K562 (cell line): ENCODE data around the gene CDC45. TPM values are rescaled to one million over a fixed set of nuclear protein-coding genes. Genes with fewer than 3 reads are reported as not detected.
A peak's percentile ranks its signal among the peaks of the same experiment; 100 is the strongest.

Experiments
- ATAC-seq: fragments of 200-7000 bp; cut with Tn5 transposase; 3 replicates; pipeline ENCODE4 v1.9.1; 2020; ENCODE audit warnings: moderate library complexity
- BruUV-seq: library from RNA; stranded (reverse); fragments of 400-500 nt; replicated peaks from 2 replicates; lab custom pipeline; 2021; lab: Mats Ljungman, UMichigan
- CTCF ChIA-PET: fragments of 300-600 bp; formaldehyde crosslinking; extraction: SDS; loops from one replicate; lab custom pipeline; 2021; ENCODE audit warnings: low intra/inter-chr PET ratio; lab: Yijun Ruan, JAX
- POLR2A ChIA-PET: fragments of 300-600, 350-650 bp; sonication (Branson Sonifier 250); formaldehyde crosslinking; extraction: SDS; loops from one replicate; lab custom pipeline; 2021; ENCODE audit warnings: antibody characterized with exemption, inconsistent platforms; lab: Yijun Ruan, JAX
- DNase-seq, 4 experiments: peaks; one replicate each; pipeline versions ENCODE4 v3.0.0 to v3.0.0-alpha.2; 2011 to 2018; ENCODE audit warnings: low spot score in 3 of 4, mixed read lengths in 3 of 4; ENCODE audit errors: extremely low read depth in 1 of 4
- FAIRE-seq: peaks from 2 replicates; lab custom pipeline; 2011; peaks lifted over from hg19 to GRCh38; lab: Jason Lieb, UNC
- H2AFZ ChIP-seq: 2 replicates; pipeline ENCODE4 v1.6.0; 2011; ENCODE audit warnings: low read depth, low read length, control low read depth, inconsistent platforms
- H3K27ac ChIP-seq: fragments of 200-600 bp; 3 replicates; pipeline ENCODE4 v1.8.0; 2011; ENCODE audit warnings: low read depth, mild to moderate bottlenecking, control low read depth, inconsistent platforms, low read length, moderate library complexity, mixed read lengths; ENCODE audit errors: extremely low read depth
- H3K27me3 ChIP-seq, 2 experiments: fragments of 300-600 bp in 1 of 2; 2 replicates in 1 of 2; 3 replicates in 1 of 2; pipeline versions ENCODE4 v1.6.0 to v1.8.0; 2011; ENCODE audit warnings: inconsistent platforms in 2 of 2, low read length in 2 of 2, mild to moderate bottlenecking in 1 of 2, mixed read lengths in 1 of 2, moderate library complexity in 1 of 2; ENCODE audit not compliant: control insufficient read depth in 2 of 2, insufficient read depth in 2 of 2
- H3K36me3 ChIP-seq: fragments of 300-600 bp; 3 replicates; pipeline ENCODE4 v1.8.0; 2011; ENCODE audit warnings: mild to moderate bottlenecking, low read length, inconsistent platforms; ENCODE audit not compliant: control insufficient read depth, insufficient read depth
- H3K4me1 ChIP-seq, 2 experiments: fragments of 200-600 bp in 1 of 2; replicated peaks in 1 of 2; 2 replicates in 1 of 2; 3 replicates in 1 of 2; pipeline versions ENCODE4 v1.5.1 to v1.8.0; 2011; ENCODE audit warnings: inconsistent platforms in 2 of 2, low read length in 2 of 2, mild to moderate bottlenecking in 1 of 2, mixed read lengths in 1 of 2, moderate library complexity in 1 of 2; ENCODE audit not compliant: control insufficient read depth in 2 of 2, insufficient read depth in 2 of 2
- H3K4me2 ChIP-seq: 2 replicates; pipeline ENCODE4 v1.6.1; 2011; ENCODE audit warnings: low read length, control low read depth, inconsistent platforms, mixed read lengths; ENCODE audit not compliant: insufficient read depth
- H3K4me3 ChIP-seq: fragments of 200-600 bp; sonication (generic), shearing (Covaris generic); 2 replicates; pipeline ENCODE4 v1.5.1; 2016; ENCODE audit warnings: control low read depth, inconsistent platforms
- H3K79me2 ChIP-seq: fragments of 200-600 bp; 3 replicates; pipeline ENCODE4 v1.8.0; 2011; ENCODE audit warnings: low read length, inconsistent platforms; ENCODE audit not compliant: control insufficient read depth, insufficient read depth
- H3K9ac ChIP-seq, 2 experiments: 2 replicates each; pipeline versions ENCODE4 v1.6.0 to v1.6.1; 2011; ENCODE audit warnings: low read depth in 2 of 2, low read length in 2 of 2, control low read depth in 1 of 2, inconsistent platforms in 1 of 2, mild to moderate bottlenecking in 1 of 2, mixed read lengths in 1 of 2; ENCODE audit not compliant: insufficient read depth in 1 of 2
- H3K9me1 ChIP-seq: one replicate; pipeline ENCODE4 v1.6.0; 2011; ENCODE audit warnings: inconsistent platforms, mild to moderate bottlenecking, low read length, moderate library complexity; ENCODE audit not compliant: control insufficient read depth, insufficient read depth
- H3K9me3 ChIP-seq: replicated peaks from 2 replicates; pipeline ENCODE4 v1.5.1; 2011; ENCODE audit warnings: low read depth, low read length, inconsistent platforms; ENCODE audit not compliant: control insufficient read depth, insufficient read depth
- H4K20me1 ChIP-seq: replicated peaks from 2 replicates; pipeline ENCODE4 v1.6.1; 2011; ENCODE audit warnings: low read length, inconsistent platforms, mixed read lengths; ENCODE audit not compliant: control insufficient read depth, insufficient read depth
- ARNT ChIP-seq, 2 experiments: fragments of 450-650 bp; IDR thresholded peaks; 2 replicates each; pipeline ENCODE4 v1.6.1; 2016; ENCODE audit warnings: mild to moderate bottlenecking in 1 of 2
- ATF2 ChIP-seq: sonication (generic); formaldehyde crosslinking; IDR thresholded peaks from 2 replicates; pipeline ENCODE4 v1.8.1; 2022; ENCODE audit warnings: missing genetic modification reagents
- ATF7 ChIP-seq: fragments of 450-650 bp; IDR thresholded peaks from 2 replicates; pipeline ENCODE4 v1.7.1; 2014; ENCODE audit warnings: mild to moderate bottlenecking, moderate library complexity
- DMBX1 ChIP-seq: fragments of 250-450 bp; sonication (Bioruptor Pico); IDR thresholded peaks from 2 replicates; pipeline ENCODE4 v1.8.0; 2022; ENCODE audit warnings: inconsistent platforms, mild to moderate bottlenecking, moderate library complexity, borderline replicate concordance
- GATAD2B ChIP-seq: fragments of 450-650 bp; IDR thresholded peaks from 2 replicates; pipeline ENCODE4 v1.6.1; 2017; ENCODE audit warnings: mild to moderate bottlenecking, borderline replicate concordance
- IRF2 ChIP-seq: sonication (generic); formaldehyde crosslinking; IDR thresholded peaks from 2 replicates; pipeline ENCODE4 v1.8.1; 2022; ENCODE audit warnings: mild to moderate bottlenecking, missing genetic modification reagents
- MXI1 ChIP-seq: IDR thresholded peaks from 2 replicates; pipeline ENCODE4 v1.6.1; 2011; ENCODE audit warnings: low read depth, mild to moderate bottlenecking, improper control_type of control experiment, low read length
- PTRF ChIP-seq: fragments of 450-650 bp; IDR thresholded peaks from 2 replicates; pipeline ENCODE4 v1.6.1; 2016; ENCODE audit warnings: mild to moderate bottlenecking, missing genetic modification characterization, missing compliant biosample characterization
- RBM15 ChIP-seq: fragments of 200-400 bp; formaldehyde crosslinking; IDR thresholded peaks from 2 replicates; pipeline ENCODE4 v1.6.1; 2018; ENCODE audit warnings: mild to moderate bottlenecking, low read length, moderate library complexity; ENCODE audit not compliant: insufficient read depth
- RHOXF2B ChIP-seq: fragments of 250-450 bp; sonication (Bioruptor Pico); conservative IDR thresholded peaks from 2 replicates; pipeline ENCODE4 v1.5.1; 2021
- SP1 ChIP-seq: sonication (generic); formaldehyde crosslinking; IDR thresholded peaks from 2 replicates; pipeline ENCODE4 v1.8.1; 2022; ENCODE audit warnings: mild to moderate bottlenecking, missing genetic modification reagents
- WGBS: fragments of 100-300 bp; shearing (Covaris generic); methylation state at CpG from one replicate; pipeline ENCODE4 v1.1.6; 2016; ENCODE audit warnings: low coverage, mixed read lengths; ENCODE audit not compliant: insufficient coverage; ENCODE audit errors: missing lambda C conversion rate; 5-methylcytosine and 5-hydroxymethylcytosine counted together
- in situ Hi-C: fragments of 300-500 bp; cut with MboI; formaldehyde crosslinking; loops from 4 replicates; pipeline ENCODE4 v1.15.0; 2018; ENCODE audit warnings: inconsistent platforms, mixed read lengths
- intact Hi-C: fragments of 100-400 bp; cut with micrococcal nuclease; formaldehyde crosslinking; loops from 2 replicates; pipeline ENCODE4 v1.14.2; 2022
- polyA plus RNA-seq, 8 experiments: library from polyadenylated mRNA; depleted of rRNA in 4 of 8; stranded (reverse) in 5 of 8; unstranded in 3 of 8; fragments of >200 nt; fragmentation: Nextera tagmentation in 2 of 8; fragmentation: Illumina TruSeq in 1 of 8; extraction: Ambion mirVana in 2 of 8; extraction: Trizol in 1 of 8; gene quantifications; 2 replicates each; pipeline versions ENCODE4 v1.2.1 to v1.2.3, GENCODE V29; 2011 to 2014; ENCODE audit warnings: inconsistent platforms in 1 of 8, missing spikeins in 1 of 8
- total RNA-seq, 7 experiments: library from RNA; depleted of rRNA in 6 of 7; stranded (reverse); fragments of >200 nt in 6 of 7; fragmentation: Illumina TruSeq in 2 of 7; extraction: Trizol in 2 of 7; gene quantifications; 2 replicates each; pipeline versions ENCODE4 v1.2.1 to v1.2.3, GENCODE V29; 2011 to 2021; ENCODE audit warnings: low replicate concordance in 1 of 7
- TF ChIP-seq, protein P1 (sequence below), 3 experiments: fragments of 200-800 bp in 1 of 3; fragments of 250-450 bp in 1 of 3; fragments of 450-650 bp in 1 of 3; sonication (Bioruptor Pico) in 1 of 3; sonication (Bioruptor generic) in 1 of 3; formaldehyde crosslinking in 1 of 3; IDR thresholded peaks; 2 replicates each; pipeline versions ENCODE4 v1.6.1 to v1.8.0; 2016 to 2022; ENCODE audit warnings: mild to moderate bottlenecking in 2 of 3, missing genetic modification characterization in 2 of 3, missing compliant biosample characterization in 1 of 3, moderate library complexity in 1 of 3
- TF ChIP-seq, protein P2 (sequence below), 2 experiments: IDR thresholded peaks; 2 replicates each; pipeline ENCODE4 v1.6.1; 2011; ENCODE audit warnings: borderline replicate concordance in 1 of 2, control low read depth in 1 of 2, low read depth in 1 of 2, low read length in 1 of 2, mild to moderate bottlenecking in 1 of 2, mixed read lengths in 1 of 2, moderate library complexity in 1 of 2; ENCODE audit not compliant: insufficient read depth in 1 of 2, insufficient read length in 1 of 2, poor library complexity in 1 of 2, severe bottlenecking in 1 of 2; ENCODE audit errors: extremely low read depth in 1 of 2

CDC45 gene
- total and polyA plus RNA-seq, 9 of the 15 experiments (the other 6 are each of a cell fraction or from before 2014, with no cell fraction given): 251 to 580 (median 410) TPM

- TF ChIP-seq DMBX1 (CRISPR knock-in tag) (peak; percentile 66; the same call in 1 of the 2 replicates), RHOXF2B (CRISPR knock-in tag) (peak; percentile 89; the same call in 1 of the 2 replicates), GATAD2B (no peak), SP1 (no peak)
- TF ChIP-seq, protein P1, sequence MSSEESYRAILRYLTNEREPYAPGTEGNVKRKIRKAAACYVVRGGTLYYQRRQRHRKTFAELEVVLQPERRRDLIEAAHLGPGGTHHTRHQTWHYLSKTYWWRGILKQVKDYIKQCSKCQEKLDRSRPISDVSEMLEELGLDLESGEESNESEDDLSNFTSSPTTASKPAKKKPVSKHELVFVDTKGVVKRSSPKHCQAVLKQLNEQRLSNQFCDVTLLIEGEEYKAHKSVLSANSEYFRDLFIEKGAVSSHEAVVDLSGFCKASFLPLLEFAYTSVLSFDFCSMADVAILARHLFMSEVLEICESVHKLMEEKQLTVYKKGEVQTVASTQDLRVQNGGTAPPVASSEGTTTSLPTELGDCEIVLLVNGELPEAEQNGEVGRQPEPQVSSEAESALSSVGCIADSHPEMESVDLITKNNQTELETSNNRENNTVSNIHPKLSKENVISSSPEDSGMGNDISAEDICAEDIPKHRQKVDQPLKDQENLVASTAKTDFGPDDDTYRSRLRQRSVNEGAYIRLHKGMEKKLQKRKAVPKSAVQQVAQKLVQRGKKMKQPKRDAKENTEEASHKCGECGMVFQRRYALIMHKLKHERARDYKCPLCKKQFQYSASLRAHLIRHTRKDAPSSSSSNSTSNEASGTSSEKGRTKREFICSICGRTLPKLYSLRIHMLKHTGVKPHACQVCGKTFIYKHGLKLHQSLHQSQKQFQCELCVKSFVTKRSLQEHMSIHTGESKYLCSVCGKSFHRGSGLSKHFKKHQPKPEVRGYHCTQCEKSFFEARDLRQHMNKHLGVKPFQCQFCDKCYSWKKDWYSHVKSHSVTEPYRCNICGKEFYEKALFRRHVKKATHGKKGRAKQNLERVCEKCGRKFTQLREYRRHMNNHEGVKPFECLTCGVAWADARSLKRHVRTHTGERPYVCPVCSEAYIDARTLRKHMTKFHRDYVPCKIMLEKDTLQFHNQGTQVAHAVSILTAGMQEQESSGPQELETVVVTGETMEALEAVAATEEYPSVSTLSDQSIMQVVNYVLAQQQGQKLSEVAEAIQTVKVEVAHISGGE (CRISPR knock-in tag; IDR thresholded peaks at IDR 0.05): 0 out of 6 replicates have a peak, but pooled peaks of 1 of the 3 experiments have one; percentile 37
Measured at GRCh38 chr22:19480173-19480568, 451 bp downstream of the CDC45 start (continued).

DNA sequence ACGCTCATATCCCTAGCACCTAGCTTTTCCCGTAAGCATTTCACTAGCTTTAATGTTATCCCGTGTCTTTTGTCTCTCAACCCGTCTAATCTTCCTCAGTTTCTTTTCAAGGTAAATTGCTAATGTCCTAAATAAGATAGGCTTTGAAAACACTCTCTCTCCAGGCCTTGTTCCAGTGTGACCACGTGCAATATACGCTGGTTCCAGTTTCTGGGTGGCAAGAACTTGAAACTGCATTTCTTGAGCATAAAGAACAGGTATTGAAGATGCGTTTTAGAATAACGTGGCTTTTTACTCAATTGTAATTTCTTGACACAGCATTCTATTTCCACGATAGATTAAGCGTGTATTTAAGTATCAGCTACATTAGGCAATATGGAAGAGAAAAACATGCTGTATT is 1.1 kb downstream of the CDC45 start:
- peaks cover 65% of the 10 kb centered on the region for H3K36me3 ChIP-seq
- peaks cover 7 to 16% of the 10 kb centered on the region in 2 experiments for H3K4me1 ChIP-seq
- no peak for FAIRE-seq
- ChIA-PET POLR2A (interaction anchor here (0.6 to 5.4 kb wide), 17 partner anchors 10 to 513 kb away, joined by 3 to 148 read pairs (median 4); partner anchors contain the start of gene ESS2), CTCF (no interaction called here)
- no peaks in the 10 kb centered on the region for H3K9me1 ChIP-seq
- peaks cover 18% of the 10 kb centered on the region for H4K20me1 ChIP-seq
- WGBS: 5% methylated on average over 10 of the region's 10 CpGs
- ATAC-seq: no peak
- peak overlapping the region; percentile 99; the same call in 1 of the 2 replicates for H2AFZ ChIP-seq
- peak overlapping the region; percentile 97 for H3K27ac ChIP-seq
- H3K4me3 ChIP-seq: peak overlapping the region; percentile 70
- H3K9ac ChIP-seq: peak overlapping the region; percentile 96 to 97
- DNase-seq: peak in 1 of 4 experiments; percentile 59
- H3K9me3 ChIP-seq: no peaks in the 10 kb centered on the region
- BruUV-seq: no TSS peak
- H3K27me3 ChIP-seq: no peaks in the 10 kb centered on the region
- H3K79me2 ChIP-seq: peaks cover 69% of the 10 kb centered on the region
- in situ Hi-C loops: no loop called here
- H3K4me2 ChIP-seq: peak overlapping the region; percentile 97
- intact Hi-C loops: no loop called here
- TF ChIP-seq ATF2: no peak
- no peak for TF ChIP-seq IRF2 (CRISPR knock-in tag)
- TF ChIP-seq ARNT (IDR thresholded peaks at IDR 0.05): no peak
- TF ChIP-seq, protein P2, sequence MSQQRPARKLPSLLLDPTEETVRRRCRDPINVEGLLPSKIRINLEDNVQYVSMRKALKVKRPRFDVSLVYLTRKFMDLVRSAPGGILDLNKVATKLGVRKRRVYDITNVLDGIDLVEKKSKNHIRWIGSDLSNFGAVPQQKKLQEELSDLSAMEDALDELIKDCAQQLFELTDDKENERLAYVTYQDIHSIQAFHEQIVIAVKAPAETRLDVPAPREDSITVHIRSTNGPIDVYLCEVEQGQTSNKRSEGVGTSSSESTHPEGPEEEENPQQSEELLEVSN (IDR thresholded peaks at IDR 0.05; ENCODE audit: borderline replicate concordance in 1 of 2, extremely low read depth in 1 of 2, insufficient read depth in 1 of 2, insufficient read length in 1 of 2, low read depth in 1 of 2, low read length in 1 of 2, poor library complexity in 1 of 2, severe bottlenecking in 1 of 2): no peak
- no peak for TF ChIP-seq RBM15
- TF ChIP-seq PTRF: no peak
- no peak for TF ChIP-seq SP1
- no peak for TF ChIP-seq ATF7
- TF ChIP-seq MXI1: 0 out of 2 replicates have a peak, but pooled peaks have one; percentile 65
